Immature natural killer cell (primary cell): ENCODE results near the gene CLCA2. TPM values are rescaled to one million over a fixed set of nuclear protein-coding genes. Genes with fewer than 3 reads are reported as not detected.

Experiments used
- DNase-seq, 3 donors: peaks; one replicate each; pipeline ENCODE4 v3.0.0; 2022; ENCODE audit warnings: mixed read lengths in 1 of 3
- H3K27ac Mint-ChIP-seq, 6 donors: one replicate each; pipeline ENCODE4 v1.8.0; 2020; ENCODE audit warnings: mixed read lengths in 6 of 6, mild to moderate bottlenecking in 5 of 6, inconsistent platforms in 4 of 6, moderate library complexity in 3 of 6
- H3K27me3 Mint-ChIP-seq, 3 donors: one replicate each; pipeline ENCODE4 v1.8.0; 2020 to 2021; ENCODE audit warnings: low read depth in 3 of 3, mild to moderate bottlenecking in 3 of 3, mixed read lengths in 3 of 3, moderate library complexity in 3 of 3, inconsistent platforms in 1 of 3
- H3K36me3 Mint-ChIP-seq, 3 donors: one replicate each; pipeline ENCODE4 v1.8.0; 2020; ENCODE audit warnings: mixed read lengths in 3 of 3, inconsistent platforms in 2 of 3, mild to moderate bottlenecking in 2 of 3
- H3K4me1 Mint-ChIP-seq, 2 donors: one replicate each; pipeline ENCODE4 v1.8.0; 2020; ENCODE audit warnings: inconsistent platforms in 2 of 2, mild to moderate bottlenecking in 2 of 2, mixed read lengths in 2 of 2, moderate library complexity in 1 of 2
- H3K4me3 Mint-ChIP-seq, 5 donors: one replicate each; pipeline ENCODE4 v1.8.0; 2020; ENCODE audit warnings: mild to moderate bottlenecking in 5 of 5, mixed read lengths in 5 of 5, inconsistent platforms in 3 of 5, moderate library complexity in 3 of 5
- H3K9me3 Mint-ChIP-seq, 6 donors: one replicate each; pipeline ENCODE4 v1.8.0; 2020; ENCODE audit warnings: mild to moderate bottlenecking in 6 of 6, mixed read lengths in 6 of 6, inconsistent platforms in 4 of 6, moderate library complexity in 3 of 6
- polyA plus RNA-seq, 3 donors: library from polyadenylated mRNA; unstranded; fragments of 300-500 nt; fragmentation: Illumina TruSeq; gene quantifications; one replicate each; pipeline ENCODE4 v1.2.3, GENCODE V29; 2021

CLCA2 gene
- polyA plus RNA-seq = not detected

GRCh38 chr1:86423873-86424272, at the start of gene CLCA2:
CLCA2 (plus strand) TSS chr1:86424171; CDS start chr1:86424248, 77 bp downstream.
- no peak for DNase-seq
- no peak within 1 kb of the TSS for H3K27ac Mint-ChIP-seq
- H3K4me3 Mint-ChIP-seq = no peak within 1 kb of the TSS
- peaks cover 0 to 5% (median 0%) of the 10 kb centered on the region in 3 donors for H3K27me3 Mint-ChIP-seq
- H3K4me1 Mint-ChIP-seq = peaks cover 2 to 6% of the 10 kb centered on the region in 2 donors
- H3K36me3 Mint-ChIP-seq = no peaks in the 10 kb centered on the region
- H3K9me3 Mint-ChIP-seq = no peaks in the 10 kb centered on the region

DNA sequence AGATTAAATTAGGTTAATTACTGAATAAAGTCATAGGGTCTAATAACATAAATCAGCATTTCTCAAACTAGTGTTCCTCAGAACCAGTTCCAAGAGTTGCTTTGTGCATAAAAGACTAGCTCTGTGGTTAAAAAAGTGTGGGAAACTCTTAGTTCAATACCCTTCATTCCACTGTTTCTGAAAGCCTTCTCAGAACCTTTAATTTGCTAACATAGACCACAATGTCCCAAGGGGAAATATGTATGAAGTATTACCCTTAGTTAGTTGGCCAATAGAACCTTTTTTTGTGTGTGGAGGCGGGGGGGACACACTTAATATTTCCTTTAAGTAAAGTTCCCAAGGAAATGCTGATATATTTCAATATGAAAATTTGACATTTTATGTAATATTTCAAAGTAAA, 48.3 kb upstream of the CLCA2 start:
- peaks cover 21 to 46% (median 42%) of the 10 kb centered on the region in 3 donors for H3K36me3 Mint-ChIP-seq
- no peak for DNase-seq
- peaks cover 0 to 4% (median 0%) of the 10 kb centered on the region in 6 donors for H3K9me3 Mint-ChIP-seq
- no peak overlapping the region for H3K4me3 Mint-ChIP-seq
- no peak overlapping the region for H3K27ac Mint-ChIP-seq
- peaks cover 0 to 8% of the 10 kb centered on the region in 2 donors for H3K4me1 Mint-ChIP-seq
- H3K27me3 Mint-ChIP-seq = no peaks in the 10 kb centered on the region

- DNase-seq = no peak
- H3K4me3 Mint-ChIP-seq = no peak overlapping the region
- H3K36me3 Mint-ChIP-seq = peaks cover 17 to 40% (median 35%) of the 10 kb centered on the region in 3 donors
- peak overlapping the region in 1 of 6 donors; percentile 24 for H3K27ac Mint-ChIP-seq
- peaks cover 0 to 4% (median 0%) of the 10 kb centered on the region in 6 donors for H3K9me3 Mint-ChIP-seq
- H3K4me1 Mint-ChIP-seq = peaks cover 0 to 11% of the 10 kb centered on the region in 2 donors
- no peaks in the 10 kb centered on the region for H3K27me3 Mint-ChIP-seq
Observed at GRCh38 chr1:86377341-86377740, 46.6 kb upstream of the CLCA2 start.

DNA sequence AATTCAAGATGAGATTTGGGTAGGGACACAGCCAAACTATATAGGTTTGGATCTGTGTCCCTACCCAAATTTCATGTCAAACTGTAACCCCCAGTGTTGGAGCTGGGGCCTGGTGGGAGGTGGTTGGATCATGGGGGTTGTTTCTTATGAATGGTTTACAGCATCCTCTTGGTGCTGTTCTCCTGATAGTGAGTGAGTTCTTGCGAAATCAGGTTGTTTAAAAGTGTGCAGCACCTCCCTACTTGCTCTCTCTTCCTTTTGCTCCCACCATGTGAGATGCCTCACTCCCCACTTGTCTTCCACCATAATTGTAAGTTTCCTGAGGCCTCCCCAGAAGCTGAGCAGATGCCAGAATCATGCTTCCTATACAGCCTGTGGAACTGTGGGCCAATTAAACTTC, 45.2 kb upstream of the CLCA2 start:
- Mint-ChIP-seq H3K4me1 (peaks cover 4 to 21% of the 10 kb centered on the region in 2 donors), H3K9me3 (peaks cover 0 to 4% (median 0%) of the 10 kb centered on the region in 6 donors), H3K27me3 (no peaks in the 10 kb centered on the region), H3K36me3 (peaks cover 14 to 28% (median 25%) of the 10 kb centered on the region in 3 donors), H3K4me3 (no peak overlapping the region), H3K27ac (peak overlapping the region in 1 of 6 donors; percentile 67)
- DNase-seq = no peak

DNA sequence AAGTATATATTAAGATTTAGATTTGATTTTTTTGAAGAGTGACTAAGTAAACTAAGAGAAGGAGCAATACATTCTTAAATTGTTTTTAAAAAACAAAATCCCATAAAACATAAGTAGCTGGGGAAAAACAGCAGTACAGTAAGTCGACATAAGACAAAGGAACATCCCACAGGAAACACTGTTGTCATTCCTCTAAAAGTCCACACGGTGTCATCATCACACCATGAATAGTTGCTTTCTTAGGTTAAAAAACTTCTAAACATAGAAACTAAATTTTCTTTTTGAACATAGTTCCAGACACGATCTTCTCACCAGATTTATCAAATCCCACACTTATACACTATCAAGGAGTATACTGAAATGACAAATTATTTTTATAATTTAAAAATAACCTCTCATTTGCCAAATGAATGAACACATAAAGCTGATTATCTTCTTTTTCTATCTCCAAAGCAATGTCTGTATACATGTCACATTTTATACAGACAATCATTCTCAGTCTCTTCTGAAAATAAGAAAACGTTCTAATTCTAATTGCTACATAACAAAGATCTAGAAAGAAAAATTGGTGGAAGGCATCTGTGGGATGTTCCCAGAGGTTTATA, 43.6 kb upstream of the CLCA2 start:
- peaks cover 4 to 21% of the 10 kb centered on the region in 2 donors for H3K4me1 Mint-ChIP-seq
- H3K27me3 Mint-ChIP-seq = no peaks in the 10 kb centered on the region
- peak overlapping the region in 1 of 6 donors; percentile 59 for H3K27ac Mint-ChIP-seq
- peaks cover 0 to 4% (median 0%) of the 10 kb centered on the region in 6 donors for H3K9me3 Mint-ChIP-seq
- peak overlapping the region in 1 of 5 donors; percentile 26 for H3K4me3 Mint-ChIP-seq
- H3K36me3 Mint-ChIP-seq = peaks cover 14 to 19% (median 19%) of the 10 kb centered on the region in 3 donors
- peak; percentile 39 to 51 (median 46) for DNase-seq

DNA sequence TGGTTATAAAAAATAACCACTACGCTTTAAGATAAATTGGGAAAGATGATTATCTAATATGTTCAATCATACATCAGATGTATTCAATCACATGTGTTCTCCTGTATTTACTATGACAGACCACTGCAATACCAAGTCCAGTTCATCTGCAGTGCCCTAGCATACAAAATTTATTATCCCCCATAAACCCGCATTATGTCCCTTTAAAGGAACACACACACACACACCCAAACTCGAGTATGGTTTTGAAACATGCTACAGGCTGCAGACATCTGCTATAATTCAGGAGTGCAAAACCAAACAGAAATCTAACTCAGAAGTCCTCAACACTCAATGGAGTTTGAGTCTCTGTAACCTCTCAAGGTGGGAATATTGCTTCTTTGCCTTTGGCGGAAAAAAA, 42.7 kb upstream of the CLCA2 start:
- Mint-ChIP-seq H3K4me1 (peaks cover 4 to 21% of the 10 kb centered on the region in 2 donors), H3K27me3 (no peaks in the 10 kb centered on the region), H3K27ac (peak overlapping the region in 2 of 6 donors; percentile 30 to 46), H3K9me3 (peaks cover 0 to 4% (median 0%) of the 10 kb centered on the region in 6 donors), H3K36me3 (peaks cover 14 to 18% (median 18%) of the 10 kb centered on the region in 3 donors), H3K4me3 (no peak overlapping the region)
- DNase-seq = no peak

- Mint-ChIP-seq H3K36me3 (peaks cover 5 to 6% (median 6%) of the 10 kb centered on the region in 3 donors), H3K4me1 (peaks cover 4 to 21% of the 10 kb centered on the region in 2 donors), H3K27ac (peak overlapping the region in 4 of 6 donors; percentile 64 to 72 (median 68)), H3K4me3 (peak overlapping the region; percentile 28 to 84 (median 59)), H3K9me3 (peaks cover 0 to 2% (median 0%) of the 10 kb centered on the region in 6 donors), H3K27me3 (no peaks in the 10 kb centered on the region)
- DNase-seq = peak in 1 of 3 donors; percentile 13
Observed at GRCh38 chr1:86382878-86383277, 41.1 kb upstream of the CLCA2 start.

GRCh38 chr1:86387916-86388627, 35.9 kb upstream of the CLCA2 start:
- H3K4me1 Mint-ChIP-seq = peaks cover 21 to 37% of the 10 kb centered on the region in 2 donors
- peak overlapping the region in 1 of 6 donors; percentile 93 for H3K27ac Mint-ChIP-seq
- H3K4me3 Mint-ChIP-seq = no peak overlapping the region
- no peak for DNase-seq
- H3K36me3 Mint-ChIP-seq = peaks cover 0 to 6% (median 0%) of the 10 kb centered on the region in 3 donors
- no peaks in the 10 kb centered on the region for H3K27me3 Mint-ChIP-seq
- H3K9me3 Mint-ChIP-seq = no peaks in the 10 kb centered on the region

DNA sequence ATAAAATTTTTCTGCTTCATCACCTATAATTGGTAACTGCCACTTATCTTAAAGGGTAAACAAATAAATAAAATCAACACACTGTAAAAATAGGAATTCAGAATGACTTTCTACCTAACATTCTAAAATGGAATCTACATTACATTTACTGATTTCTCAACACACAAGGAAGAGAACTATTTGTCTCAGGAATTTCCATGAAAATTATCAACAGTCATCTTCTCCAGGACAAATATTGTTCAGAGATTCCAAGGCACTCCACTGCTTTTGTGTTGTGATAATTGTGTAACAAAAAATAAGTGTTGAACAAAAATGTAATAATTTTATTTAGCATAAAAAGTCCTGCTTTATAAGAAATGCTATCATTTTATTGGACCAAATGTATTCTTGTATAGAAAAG, 35.2 kb upstream of the CLCA2 start:
- Mint-ChIP-seq H3K4me3 (peak overlapping the region in 4 of 5 donors; percentile 66 to 92 (median 74)), H3K9me3 (no peaks in the 10 kb centered on the region), H3K4me1 (peaks cover 24 to 42% of the 10 kb centered on the region in 2 donors)

GRCh38 chr1:86389307-86389706, 34.7 kb upstream of the CLCA2 start:
- H3K27me3 Mint-ChIP-seq = no peaks in the 10 kb centered on the region
- peak overlapping the region; percentile 90 to 98 (median 94) for H3K27ac Mint-ChIP-seq
- peaks cover 0 to 6% (median 0%) of the 10 kb centered on the region in 3 donors for H3K36me3 Mint-ChIP-seq
- no peaks in the 10 kb centered on the region for H3K9me3 Mint-ChIP-seq
- DNase-seq = peak; percentile 23 to 46 (median 28)
- peak overlapping the region; percentile 66 to 92 (median 70) for H3K4me3 Mint-ChIP-seq
- peaks cover 24 to 45% of the 10 kb centered on the region in 2 donors for H3K4me1 Mint-ChIP-seq

More for the DNA sequence above, 35.2 kb upstream of the CLCA2 start:
- no peak for DNase-seq
- peaks cover 0 to 6% (median 0%) of the 10 kb centered on the region in 3 donors for H3K36me3 Mint-ChIP-seq
- H3K27me3 Mint-ChIP-seq = no peaks in the 10 kb centered on the region
- H3K27ac Mint-ChIP-seq = peak overlapping the region; percentile 90 to 98 (median 94)

- H3K4me1 Mint-ChIP-seq = peaks cover 44 to 67% of the 10 kb centered on the region in 2 donors
- peaks cover 0 to 6% (median 3%) of the 10 kb centered on the region in 3 donors for H3K27me3 Mint-ChIP-seq
- H3K4me3 Mint-ChIP-seq = peak overlapping the region; percentile 53 to 99 (median 97)
- DNase-seq = no peak
- no peaks in the 10 kb centered on the region for H3K9me3 Mint-ChIP-seq
- peaks cover 0 to 6% (median 0%) of the 10 kb centered on the region in 3 donors for H3K36me3 Mint-ChIP-seq
- H3K27ac Mint-ChIP-seq = peak overlapping the region; percentile 31 to 95 (median 78)
Observed at GRCh38 chr1:86394416-86394815, 29.6 kb upstream of the CLCA2 start.

DNA sequence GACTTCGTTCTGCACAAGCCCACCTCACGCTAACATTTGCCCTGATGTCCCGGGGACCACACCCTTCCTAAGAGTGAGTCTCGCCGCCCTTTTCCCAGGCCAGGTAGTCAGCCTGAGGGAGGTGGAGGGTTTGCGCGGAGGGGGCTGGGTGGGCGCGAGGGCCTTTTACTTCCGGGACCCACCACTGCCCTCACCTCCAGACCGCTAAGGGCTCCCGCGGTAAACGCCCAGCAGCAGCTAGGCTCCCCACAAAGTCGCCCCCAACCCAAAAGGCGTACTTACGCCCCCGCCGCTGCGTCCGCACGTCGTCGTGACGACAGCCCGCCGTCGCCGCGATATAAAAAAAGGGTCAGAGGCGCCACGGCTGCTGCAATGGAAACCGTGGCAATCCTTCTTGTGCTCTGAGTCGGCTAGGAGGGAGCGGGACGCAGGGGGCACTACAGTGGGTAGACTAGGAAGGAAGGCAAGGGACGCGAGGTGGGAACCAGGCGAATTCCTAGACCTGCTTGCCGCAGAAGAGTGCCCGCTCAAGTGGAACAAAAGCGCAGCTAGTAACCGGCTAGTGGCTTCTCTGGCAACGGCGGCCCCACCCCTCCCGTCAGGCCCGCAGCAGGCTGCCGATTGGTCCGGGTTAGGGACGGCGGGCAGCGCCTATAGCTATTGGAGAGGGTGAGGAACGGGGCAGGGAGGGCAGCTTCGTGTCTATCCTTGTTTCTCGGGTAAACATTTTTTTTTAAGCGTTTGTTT, 28.0 kb upstream of the CLCA2 start, which contains the start of gene ODF2L:
ODF2L (minus strand) TSS at position 573 of the 747 bp plus-strand sequence. CDS start 9,296 bp downstream, outside the sequence.
- no peaks in the 10 kb centered on the region for H3K9me3 Mint-ChIP-seq
- peak within 1 kb of the TSS; percentile 95 to 99 (median 97) for H3K4me3 Mint-ChIP-seq
- H3K27me3 Mint-ChIP-seq = peaks cover 0 to 6% (median 3%) of the 10 kb centered on the region in 3 donors
- no peaks in the 10 kb centered on the region for H3K36me3 Mint-ChIP-seq
- H3K27ac Mint-ChIP-seq = peak within 1 kb of the TSS; percentile 95 to 98 (median 95)
- DNase-seq = peak; percentile 88
- H3K4me1 Mint-ChIP-seq = peaks cover 30 to 52% of the 10 kb centered on the region in 2 donors

DNA sequence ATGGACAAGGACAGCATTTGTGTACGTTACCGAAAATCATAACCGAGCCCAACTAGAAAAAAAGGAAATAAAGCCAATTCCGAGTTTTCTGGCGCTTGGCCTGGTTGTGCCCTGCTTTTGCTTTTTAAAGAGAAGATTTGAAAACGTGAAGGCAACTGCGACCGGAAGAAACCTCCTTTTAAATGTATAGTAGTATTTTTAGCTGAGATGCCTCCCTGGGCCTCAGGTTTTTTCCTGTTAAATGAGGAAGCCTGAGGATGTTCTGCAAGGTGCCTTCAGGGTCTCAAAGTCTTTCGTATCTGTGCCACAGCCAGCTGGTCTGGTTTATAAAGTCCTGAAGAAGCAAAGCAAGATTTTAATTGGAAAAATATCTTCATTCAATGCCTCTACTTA, 27.5 kb upstream of the CLCA2 start:
- H3K9me3 Mint-ChIP-seq = no peaks in the 10 kb centered on the region
- peak overlapping the region; percentile 95 to 98 (median 95) for H3K27ac Mint-ChIP-seq
- peaks cover 30 to 47% of the 10 kb centered on the region in 2 donors for H3K4me1 Mint-ChIP-seq
- H3K27me3 Mint-ChIP-seq = peaks cover 0 to 6% (median 4%) of the 10 kb centered on the region in 3 donors
- no peaks in the 10 kb centered on the region for H3K36me3 Mint-ChIP-seq
- peak overlapping the region; percentile 95 to 99 (median 97) for H3K4me3 Mint-ChIP-seq
- DNase-seq = no peak
